GM23338 (cell line): ENCODE data around the gene MARCKSL1. TPM values are rescaled to one million over a fixed set of nuclear protein-coding genes. Genes with fewer than 3 reads are reported as not detected.

ENCODE experiments used
- ATAC-seq: fragments of 200-7000 bp; cut with Tn5 transposase; 3 replicates; pipeline ENCODE4 v1.9.1; 2020
- DNase-seq: peaks from one replicate; pipeline ENCODE4 v3.0.0-alpha.2; 2015; ENCODE audit warnings: low spot score
- H2AFZ ChIP-seq: fragments of 200-600 bp; sonication (generic); 2 replicates; pipeline ENCODE4 v1.8.0; 2016; ENCODE audit warnings: antibody characterized with exemption, mild to moderate bottlenecking, moderate library complexity
- H3F3A ChIP-seq: fragments of 200-600 bp; sonication (generic); replicated peaks from 2 replicates; pipeline ENCODE4 v1.8.0; 2017; ENCODE audit warnings: antibody characterized with exemption, mixed run types, low read depth
- H3K27ac ChIP-seq: fragments of 200-600 bp; sonication (generic); 2 replicates; pipeline ENCODE4 v1.6.1; 2016; ENCODE audit warnings: low read depth
- H3K27me3 ChIP-seq: fragments of 200-600 bp; sonication (generic); 2 replicates; pipeline ENCODE4 v1.8.0; 2016; ENCODE audit warnings: mild to moderate bottlenecking, mixed run types, moderate library complexity; ENCODE audit not compliant: insufficient read depth
- H3K36me3 ChIP-seq: fragments of 200-600 bp; sonication (generic); 2 replicates; pipeline ENCODE4 v1.8.0; 2016; ENCODE audit warnings: mild to moderate bottlenecking; ENCODE audit not compliant: insufficient read depth
- H3K4me1 ChIP-seq: fragments of 200-600 bp; sonication (generic); 2 replicates; pipeline ENCODE4 v1.8.0; 2016; ENCODE audit warnings: mild to moderate bottlenecking, moderate library complexity; ENCODE audit not compliant: insufficient read depth
- H3K4me2 ChIP-seq: fragments of 200-600 bp; sonication (generic); 2 replicates; pipeline ENCODE4 v1.7.1; 2017; ENCODE audit warnings: mixed run types
- H3K4me3 ChIP-seq: fragments of 200-600 bp; sonication (generic); 2 replicates; pipeline ENCODE4 v1.6.1; 2016; ENCODE audit warnings: mixed run types
- H3K79me2 ChIP-seq: fragments of 200-600 bp; sonication (generic); replicated peaks from 2 replicates; pipeline ENCODE4 v1.8.0; 2017; ENCODE audit warnings: mild to moderate bottlenecking; ENCODE audit not compliant: insufficient read depth
- H3K9me2 ChIP-seq: fragments of 200-600 bp; sonication (generic); 2 replicates; pipeline ENCODE4 v1.8.0; 2017; ENCODE audit not compliant: insufficient read depth
- H4K20me1 ChIP-seq: fragments of 200-600 bp; sonication (generic); replicated peaks from 2 replicates; pipeline ENCODE4 v1.8.0; 2017; ENCODE audit warnings: mild to moderate bottlenecking; ENCODE audit not compliant: insufficient read depth
- H3K27ac Mint-ChIP-seq: 2 replicates; pipeline ENCODE4 v1.8.0; 2020; ENCODE audit warnings: inconsistent platforms, mild to moderate bottlenecking, moderate library complexity, mixed read lengths
- H3K27me3 Mint-ChIP-seq: 3 replicates; pipeline ENCODE4 v1.8.0; 2022; ENCODE audit warnings: low read depth, mild to moderate bottlenecking, moderate library complexity, mixed read lengths, inconsistent platforms; ENCODE audit not compliant: insufficient read depth, poor library complexity
- H3K36me3 Mint-ChIP-seq: 3 replicates; pipeline ENCODE4 v1.8.0; 2021; ENCODE audit warnings: low read depth, mild to moderate bottlenecking, inconsistent platforms, moderate library complexity, mixed read lengths
- H3K4me1 Mint-ChIP-seq: 3 replicates; pipeline ENCODE4 v1.8.0; 2020; ENCODE audit warnings: mild to moderate bottlenecking, inconsistent platforms, mixed read lengths
- H3K4me3 Mint-ChIP-seq: 3 replicates; pipeline ENCODE4 v1.8.0; 2021; ENCODE audit warnings: moderate library complexity, mild to moderate bottlenecking, inconsistent platforms, mixed read lengths
- H3K9me3 Mint-ChIP-seq: 3 replicates; pipeline ENCODE4 v1.8.0; 2020; ENCODE audit warnings: moderate library complexity, mild to moderate bottlenecking, inconsistent platforms, mixed read lengths
- EZH2 ChIP-seq: fragments of 200-600 bp; sonication (generic); IDR thresholded peaks from one replicate; pipeline ENCODE4 v1.8.0; 2017; ENCODE audit warnings: antibody characterized with exemption, mild to moderate bottlenecking, low read depth; ENCODE audit not compliant: unreplicated experiment
- EZH2phosphoT487 ChIP-seq: fragments of 200-600 bp; sonication (generic); IDR thresholded peaks from one replicate; pipeline ENCODE4 v1.8.1; 2018; ENCODE audit warnings: antibody characterized with exemption; ENCODE audit not compliant: unreplicated experiment
- JUNB ChIP-seq: IDR thresholded peaks from one replicate; pipeline ENCODE4 v1.6.1; 2016; ENCODE audit warnings: antibody characterized with exemption; ENCODE audit not compliant: unreplicated experiment
- POLR2AphosphoS5 ChIP-seq: IDR thresholded peaks from 2 replicates; pipeline ENCODE4 v1.6.1; 2016; ENCODE audit warnings: antibody characterized with exemption, low read depth
- STAT1 ChIP-seq: IDR thresholded peaks from one replicate; pipeline ENCODE4 v1.6.1; 2016; ENCODE audit warnings: antibody characterized with exemption; ENCODE audit not compliant: unreplicated experiment
- ZNF114 ChIP-seq: fragments of 250-450 bp; sonication (Bioruptor Pico); IDR thresholded peaks from 2 replicates; pipeline ENCODE4 v1.5.0; 2020; ENCODE audit warnings: mild to moderate bottlenecking, moderate library complexity
- ZNF331 ChIP-seq: fragments of 250-450 bp; sonication (Bioruptor Pico); IDR thresholded peaks from 2 replicates; pipeline ENCODE4 v1.5.0; 2020; ENCODE audit warnings: low read depth, mild to moderate bottlenecking, moderate library complexity
- polyA plus RNA-seq: library from polyadenylated mRNA; unstranded; fragments of >200 nt; fragmentation: Nextera tagmentation; extraction: Ambion mirVana; gene quantifications from 2 replicates; pipeline ENCODE4 v1.2.1, GENCODE V29; 2016
- total RNA-seq: library from RNA; depleted of rRNA; stranded (reverse); fragments of >200 nt; shearing (Covaris generic); gene quantifications from 2 replicates; pipeline ENCODE4 v1.2.3, GENCODE V29; 2014
- TF ChIP-seq, protein P1 (sequence below): fragments of 250-450 bp; sonication (Bioruptor Pico); IDR thresholded peaks from 2 replicates; pipeline ENCODE4 v1.5.0; 2020; ENCODE audit warnings: mild to moderate bottlenecking, moderate library complexity
- TF ChIP-seq, protein P2 (sequence below): IDR thresholded peaks from 2 replicates; pipeline ENCODE4 v1.6.1; 2016; ENCODE audit warnings: antibody characterized with exemption
- TF ChIP-seq, protein P3 (sequence below), 2 experiments: fragments of 200-600 bp in 1 of 2; sonication (generic) in 1 of 2; conservative IDR thresholded peaks; 2 replicates each; pipeline versions ENCODE4 v1.5.1 to v1.6.1; 2016 to 2017; ENCODE audit warnings: antibody characterized with exemption in 2 of 2, low read depth in 2 of 2, mild to moderate bottlenecking in 2 of 2, moderate library complexity in 1 of 2

Gene MARCKSL1
- total and polyA plus RNA-seq, 2 experiments from 2014 or later = 329 to 553 TPM

DNA sequence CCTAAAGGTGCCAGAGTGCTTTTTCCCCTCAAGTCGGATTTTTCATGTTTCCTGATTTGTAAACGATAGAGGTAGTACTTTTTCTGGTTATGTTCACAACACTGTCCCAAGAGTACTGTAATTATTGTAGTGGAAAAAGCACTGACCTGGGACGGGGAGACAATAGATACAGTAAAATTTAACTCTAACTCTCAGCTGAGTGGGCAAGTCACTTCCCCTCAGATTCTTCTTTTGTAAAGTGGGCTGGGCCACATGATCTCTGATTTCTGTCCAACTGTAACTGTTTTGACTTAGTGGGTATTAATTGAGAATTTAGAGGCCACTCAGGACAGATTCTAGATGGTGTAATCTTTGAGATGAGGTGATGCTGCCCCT is 19.1 kb downstream of the MARCKSL1 start:
- no peaks in the 10 kb centered on the region; the same call in 2 of the 3 replicates for H3K9me3 Mint-ChIP-seq
- no peaks in the 10 kb centered on the region for H3K4me1 ChIP-seq
- H3K36me3 Mint-ChIP-seq = peaks cover 34% of the 10 kb centered on the region; the same call in 2 of the 3 replicates
- peaks cover 12% of the 10 kb centered on the region; the same call in 1 of the 2 replicates for H3F3A ChIP-seq
- no peaks in the 10 kb centered on the region for H3K4me1 Mint-ChIP-seq
- ATAC-seq = no peak
- no peak overlapping the region for H2AFZ ChIP-seq
- TF ChIP-seq ZNF331 (CRISPR knock-in tag) = no peak
- TF ChIP-seq, protein P1, sequence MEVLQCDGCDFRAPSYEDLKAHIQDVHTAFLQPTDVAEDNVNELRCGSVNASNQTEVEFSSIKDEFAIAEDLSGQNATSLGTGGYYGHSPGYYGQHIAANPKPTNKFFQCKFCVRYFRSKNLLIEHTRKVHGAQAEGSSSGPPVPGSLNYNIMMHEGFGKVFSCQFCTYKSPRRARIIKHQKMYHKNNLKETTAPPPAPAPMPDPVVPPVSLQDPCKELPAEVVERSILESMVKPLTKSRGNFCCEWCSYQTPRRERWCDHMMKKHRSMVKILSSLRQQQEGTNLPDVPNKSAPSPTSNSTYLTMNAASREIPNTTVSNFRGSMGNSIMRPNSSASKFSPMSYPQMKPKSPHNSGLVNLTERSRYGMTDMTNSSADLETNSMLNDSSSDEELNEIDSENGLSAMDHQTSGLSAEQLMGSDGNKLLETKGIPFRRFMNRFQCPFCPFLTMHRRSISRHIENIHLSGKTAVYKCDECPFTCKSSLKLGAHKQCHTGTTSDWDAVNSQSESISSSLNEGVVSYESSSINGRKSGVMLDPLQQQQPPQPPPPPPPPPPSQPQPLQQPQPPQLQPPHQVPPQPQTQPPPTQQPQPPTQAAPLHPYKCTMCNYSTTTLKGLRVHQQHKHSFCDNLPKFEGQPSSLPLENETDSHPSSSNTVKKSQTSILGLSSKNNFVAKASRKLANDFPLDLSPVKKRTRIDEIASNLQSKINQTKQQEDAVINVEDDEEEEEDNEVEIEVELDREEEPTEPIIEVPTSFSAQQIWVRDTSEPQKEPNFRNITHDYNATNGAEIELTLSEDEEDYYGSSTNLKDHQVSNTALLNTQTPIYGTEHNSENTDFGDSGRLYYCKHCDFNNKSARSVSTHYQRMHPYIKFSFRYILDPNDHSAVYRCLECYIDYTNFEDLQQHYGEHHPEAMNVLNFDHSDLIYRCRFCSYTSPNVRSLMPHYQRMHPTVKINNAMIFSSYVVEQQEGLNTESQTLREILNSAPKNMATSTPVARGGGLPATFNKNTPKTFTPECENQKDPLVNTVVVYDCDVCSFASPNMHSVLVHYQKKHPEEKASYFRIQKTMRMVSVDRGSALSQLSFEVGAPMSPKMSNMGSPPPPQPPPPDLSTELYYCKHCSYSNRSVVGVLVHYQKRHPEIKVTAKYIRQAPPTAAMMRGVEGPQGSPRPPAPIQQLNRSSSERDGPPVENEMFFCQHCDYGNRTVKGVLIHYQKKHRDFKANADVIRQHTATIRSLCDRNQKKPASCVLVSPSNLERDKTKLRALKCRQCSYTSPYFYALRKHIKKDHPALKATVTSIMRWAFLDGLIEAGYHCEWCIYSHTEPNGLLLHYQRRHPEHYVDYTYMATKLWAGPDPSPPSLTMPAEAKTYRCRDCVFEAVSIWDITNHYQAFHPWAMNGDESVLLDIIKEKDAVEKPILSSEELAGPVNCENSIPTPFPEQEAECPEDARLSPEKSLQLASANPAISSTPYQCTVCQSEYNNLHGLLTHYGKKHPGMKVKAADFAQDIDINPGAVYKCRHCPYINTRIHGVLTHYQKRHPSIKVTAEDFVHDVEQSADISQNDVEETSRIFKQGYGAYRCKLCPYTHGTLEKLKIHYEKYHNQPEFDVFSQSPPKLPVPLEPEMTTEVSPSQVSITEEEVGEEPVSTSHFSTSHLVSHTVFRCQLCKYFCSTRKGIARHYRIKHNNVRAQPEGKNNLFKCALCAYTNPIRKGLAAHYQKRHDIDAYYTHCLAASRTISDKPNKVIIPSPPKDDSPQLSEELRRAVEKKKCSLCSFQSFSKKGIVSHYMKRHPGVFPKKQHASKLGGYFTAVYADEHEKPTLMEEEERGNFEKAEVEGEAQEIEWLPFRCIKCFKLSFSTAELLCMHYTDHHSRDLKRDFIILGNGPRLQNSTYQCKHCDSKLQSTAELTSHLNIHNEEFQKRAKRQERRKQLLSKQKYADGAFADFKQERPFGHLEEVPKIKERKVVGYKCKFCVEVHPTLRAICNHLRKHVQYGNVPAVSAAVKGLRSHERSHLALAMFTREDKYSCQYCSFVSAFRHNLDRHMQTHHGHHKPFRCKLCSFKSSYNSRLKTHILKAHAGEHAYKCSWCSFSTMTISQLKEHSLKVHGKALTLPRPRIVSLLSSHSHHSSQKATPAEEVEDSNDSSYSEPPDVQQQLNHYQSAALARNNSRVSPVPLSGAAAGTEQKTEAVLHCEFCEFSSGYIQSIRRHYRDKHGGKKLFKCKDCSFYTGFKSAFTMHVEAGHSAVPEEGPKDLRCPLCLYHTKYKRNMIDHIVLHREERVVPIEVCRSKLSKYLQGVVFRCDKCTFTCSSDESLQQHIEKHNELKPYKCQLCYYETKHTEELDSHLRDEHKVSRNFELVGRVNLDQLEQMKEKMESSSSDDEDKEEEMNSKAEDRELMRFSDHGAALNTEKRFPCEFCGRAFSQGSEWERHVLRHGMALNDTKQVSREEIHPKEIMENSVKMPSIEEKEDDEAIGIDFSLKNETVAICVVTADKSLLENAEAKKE = no peak
- no peak overlapping the region; the same call in 2 of the 3 replicates for H3K4me3 Mint-ChIP-seq
- H3K4me2 ChIP-seq = no peak overlapping the region
- no peak overlapping the region for H3K4me3 ChIP-seq
- no peak for DNase-seq
- no peaks in the 10 kb centered on the region for H3K9me2 ChIP-seq
- no peak overlapping the region for H3K27ac ChIP-seq
- peaks cover 10% of the 10 kb centered on the region for H3K36me3 ChIP-seq
- H4K20me1 ChIP-seq = peaks cover 29% of the 10 kb centered on the region
- H3K27me3 Mint-ChIP-seq = peaks cover 6% of the 10 kb centered on the region
- peaks cover 29% of the 10 kb centered on the region for H3K79me2 ChIP-seq
- H3K27me3 ChIP-seq = no peaks in the 10 kb centered on the region
- H3K27ac Mint-ChIP-seq = no peak overlapping the region

DNA sequence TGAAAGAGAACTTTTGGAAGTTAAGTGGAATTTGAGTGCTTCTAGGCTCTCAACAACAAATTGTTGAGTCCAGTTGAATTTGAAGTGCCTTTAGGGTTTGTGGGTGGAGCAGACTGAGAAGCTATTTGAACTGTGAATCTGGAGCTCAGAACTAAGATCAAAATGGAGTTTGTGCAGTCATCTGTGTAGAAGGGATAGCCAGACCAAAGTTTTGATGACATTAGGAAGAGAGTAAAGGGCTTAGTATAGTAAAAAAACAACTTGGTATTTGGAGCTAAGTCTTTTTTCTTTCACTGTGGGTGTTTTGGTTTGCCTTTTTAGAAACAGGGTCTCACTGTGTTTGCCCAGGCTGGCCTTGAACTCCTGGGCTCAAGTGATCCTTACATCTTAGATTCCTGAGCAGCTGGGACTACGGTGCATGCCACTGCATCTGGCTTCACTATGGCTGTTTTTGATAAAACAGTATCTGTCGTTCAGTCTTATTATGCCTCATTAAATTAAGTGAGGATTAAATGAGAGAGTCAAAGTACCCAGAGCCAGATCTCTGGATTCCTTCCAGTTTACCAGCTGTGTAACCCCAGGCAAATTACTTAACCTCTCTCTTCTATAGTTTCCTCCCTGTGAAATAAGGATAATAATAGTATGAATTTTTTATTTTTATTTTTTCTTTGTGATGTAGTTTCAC is 24.2 kb downstream of the MARCKSL1 start:
- Histone ChIP-seq H3K4me3 (no peak overlapping the region), H3F3A (peaks cover 2% of the 10 kb centered on the region; the same call in 1 of the 2 replicates), H3K9me2 (no peaks in the 10 kb centered on the region), H3K27ac (peak overlapping the region; percentile 72), H3K79me2 (peaks cover 79% of the 10 kb centered on the region), H4K20me1 (peaks cover 41% of the 10 kb centered on the region), H3K4me1 (no peaks in the 10 kb centered on the region), H2AFZ (no peak overlapping the region), H3K27me3 (no peaks in the 10 kb centered on the region), H3K4me2 (no peak overlapping the region), H3K36me3 (peaks cover 2% of the 10 kb centered on the region)
- H3K4me3 Mint-ChIP-seq = no peak overlapping the region
- ATAC-seq (no peak), DNase-seq (no peak)
- peaks cover 9% of the 10 kb centered on the region for H3K27me3 Mint-ChIP-seq
- no peaks in the 10 kb centered on the region; the same call in 2 of the 3 replicates for H3K9me3 Mint-ChIP-seq
- H3K4me1 Mint-ChIP-seq = no peaks in the 10 kb centered on the region
- no peak overlapping the region for H3K27ac Mint-ChIP-seq
- peaks cover 8% of the 10 kb centered on the region; the same call in 2 of the 3 replicates for H3K36me3 Mint-ChIP-seq
- TF ChIP-seq POLR2AphosphoS5 (no peak), EZH2phosphoT487 (no peak), JUNB (no peak), ZNF114 (CRISPR knock-in tag) (no peak), EZH2 (no peak), STAT1 (no peak)
- TF ChIP-seq, protein P2, sequence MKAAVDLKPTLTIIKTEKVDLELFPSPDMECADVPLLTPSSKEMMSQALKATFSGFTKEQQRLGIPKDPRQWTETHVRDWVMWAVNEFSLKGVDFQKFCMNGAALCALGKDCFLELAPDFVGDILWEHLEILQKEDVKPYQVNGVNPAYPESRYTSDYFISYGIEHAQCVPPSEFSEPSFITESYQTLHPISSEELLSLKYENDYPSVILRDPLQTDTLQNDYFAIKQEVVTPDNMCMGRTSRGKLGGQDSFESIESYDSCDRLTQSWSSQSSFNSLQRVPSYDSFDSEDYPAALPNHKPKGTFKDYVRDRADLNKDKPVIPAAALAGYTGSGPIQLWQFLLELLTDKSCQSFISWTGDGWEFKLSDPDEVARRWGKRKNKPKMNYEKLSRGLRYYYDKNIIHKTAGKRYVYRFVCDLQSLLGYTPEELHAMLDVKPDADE = no peak
- TF ChIP-seq, protein P3, sequence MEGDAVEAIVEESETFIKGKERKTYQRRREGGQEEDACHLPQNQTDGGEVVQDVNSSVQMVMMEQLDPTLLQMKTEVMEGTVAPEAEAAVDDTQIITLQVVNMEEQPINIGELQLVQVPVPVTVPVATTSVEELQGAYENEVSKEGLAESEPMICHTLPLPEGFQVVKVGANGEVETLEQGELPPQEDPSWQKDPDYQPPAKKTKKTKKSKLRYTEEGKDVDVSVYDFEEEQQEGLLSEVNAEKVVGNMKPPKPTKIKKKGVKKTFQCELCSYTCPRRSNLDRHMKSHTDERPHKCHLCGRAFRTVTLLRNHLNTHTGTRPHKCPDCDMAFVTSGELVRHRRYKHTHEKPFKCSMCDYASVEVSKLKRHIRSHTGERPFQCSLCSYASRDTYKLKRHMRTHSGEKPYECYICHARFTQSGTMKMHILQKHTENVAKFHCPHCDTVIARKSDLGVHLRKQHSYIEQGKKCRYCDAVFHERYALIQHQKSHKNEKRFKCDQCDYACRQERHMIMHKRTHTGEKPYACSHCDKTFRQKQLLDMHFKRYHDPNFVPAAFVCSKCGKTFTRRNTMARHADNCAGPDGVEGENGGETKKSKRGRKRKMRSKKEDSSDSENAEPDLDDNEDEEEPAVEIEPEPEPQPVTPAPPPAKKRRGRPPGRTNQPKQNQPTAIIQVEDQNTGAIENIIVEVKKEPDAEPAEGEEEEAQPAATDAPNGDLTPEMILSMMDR (conservative IDR thresholded peaks at IDR 0.05; ENCODE audit: low read depth in 2 of 2) = no peak
